GM23338 (cell line): ENCODE data around the gene SERPINB2. TPM values are rescaled to one million over a fixed set of nuclear protein-coding genes. Genes with fewer than 3 reads are reported as not detected.

ENCODE experiments used
- ATAC-seq: fragments of 200-7000 bp; cut with Tn5 transposase; 3 replicates; pipeline ENCODE4 v1.9.1; 2020
- DNase-seq: peaks from one replicate; pipeline ENCODE4 v3.0.0-alpha.2; 2015; ENCODE audit warnings: low spot score
- H2AFZ ChIP-seq: fragments of 200-600 bp; sonication (generic); 2 replicates; pipeline ENCODE4 v1.8.0; 2016; ENCODE audit warnings: antibody characterized with exemption, mild to moderate bottlenecking, moderate library complexity
- H3F3A ChIP-seq: fragments of 200-600 bp; sonication (generic); replicated peaks from 2 replicates; pipeline ENCODE4 v1.8.0; 2017; ENCODE audit warnings: antibody characterized with exemption, mixed run types, low read depth
- H3K27ac ChIP-seq: fragments of 200-600 bp; sonication (generic); 2 replicates; pipeline ENCODE4 v1.6.1; 2016; ENCODE audit warnings: low read depth
- H3K27me3 ChIP-seq: fragments of 200-600 bp; sonication (generic); 2 replicates; pipeline ENCODE4 v1.8.0; 2016; ENCODE audit warnings: mild to moderate bottlenecking, mixed run types, moderate library complexity; ENCODE audit not compliant: insufficient read depth
- H3K36me3 ChIP-seq: fragments of 200-600 bp; sonication (generic); 2 replicates; pipeline ENCODE4 v1.8.0; 2016; ENCODE audit warnings: mild to moderate bottlenecking; ENCODE audit not compliant: insufficient read depth
- H3K4me1 ChIP-seq: fragments of 200-600 bp; sonication (generic); 2 replicates; pipeline ENCODE4 v1.8.0; 2016; ENCODE audit warnings: mild to moderate bottlenecking, moderate library complexity; ENCODE audit not compliant: insufficient read depth
- H3K4me2 ChIP-seq: fragments of 200-600 bp; sonication (generic); 2 replicates; pipeline ENCODE4 v1.7.1; 2017; ENCODE audit warnings: mixed run types
- H3K4me3 ChIP-seq: fragments of 200-600 bp; sonication (generic); 2 replicates; pipeline ENCODE4 v1.6.1; 2016; ENCODE audit warnings: mixed run types
- H3K79me2 ChIP-seq: fragments of 200-600 bp; sonication (generic); replicated peaks from 2 replicates; pipeline ENCODE4 v1.8.0; 2017; ENCODE audit warnings: mild to moderate bottlenecking; ENCODE audit not compliant: insufficient read depth
- H3K9me2 ChIP-seq: fragments of 200-600 bp; sonication (generic); 2 replicates; pipeline ENCODE4 v1.8.0; 2017; ENCODE audit not compliant: insufficient read depth
- H4K20me1 ChIP-seq: fragments of 200-600 bp; sonication (generic); replicated peaks from 2 replicates; pipeline ENCODE4 v1.8.0; 2017; ENCODE audit warnings: mild to moderate bottlenecking; ENCODE audit not compliant: insufficient read depth
- H3K27ac Mint-ChIP-seq: 2 replicates; pipeline ENCODE4 v1.8.0; 2020; ENCODE audit warnings: inconsistent platforms, mild to moderate bottlenecking, moderate library complexity, mixed read lengths
- H3K27me3 Mint-ChIP-seq: 3 replicates; pipeline ENCODE4 v1.8.0; 2022; ENCODE audit warnings: low read depth, mild to moderate bottlenecking, moderate library complexity, mixed read lengths, inconsistent platforms; ENCODE audit not compliant: insufficient read depth, poor library complexity
- H3K36me3 Mint-ChIP-seq: 3 replicates; pipeline ENCODE4 v1.8.0; 2021; ENCODE audit warnings: low read depth, mild to moderate bottlenecking, inconsistent platforms, moderate library complexity, mixed read lengths
- H3K4me1 Mint-ChIP-seq: 3 replicates; pipeline ENCODE4 v1.8.0; 2020; ENCODE audit warnings: mild to moderate bottlenecking, inconsistent platforms, mixed read lengths
- H3K4me3 Mint-ChIP-seq: 3 replicates; pipeline ENCODE4 v1.8.0; 2021; ENCODE audit warnings: moderate library complexity, mild to moderate bottlenecking, inconsistent platforms, mixed read lengths
- H3K9me3 Mint-ChIP-seq: 3 replicates; pipeline ENCODE4 v1.8.0; 2020; ENCODE audit warnings: moderate library complexity, mild to moderate bottlenecking, inconsistent platforms, mixed read lengths
- CREB1 ChIP-seq: fragments of 250-450 bp; sonication (Bioruptor Pico); IDR thresholded peaks from 2 replicates; pipeline ENCODE4 v1.5.0; 2020; ENCODE audit warnings: low read depth, mild to moderate bottlenecking, moderate library complexity
- EZH2 ChIP-seq: fragments of 200-600 bp; sonication (generic); IDR thresholded peaks from one replicate; pipeline ENCODE4 v1.8.0; 2017; ENCODE audit warnings: antibody characterized with exemption, mild to moderate bottlenecking, low read depth; ENCODE audit not compliant: unreplicated experiment
- EZH2phosphoT487 ChIP-seq: fragments of 200-600 bp; sonication (generic); IDR thresholded peaks from one replicate; pipeline ENCODE4 v1.8.1; 2018; ENCODE audit warnings: antibody characterized with exemption; ENCODE audit not compliant: unreplicated experiment
- JUNB ChIP-seq: IDR thresholded peaks from one replicate; pipeline ENCODE4 v1.6.1; 2016; ENCODE audit warnings: antibody characterized with exemption; ENCODE audit not compliant: unreplicated experiment
- NANOG ChIP-seq: IDR thresholded peaks from 2 replicates; pipeline ENCODE4 v1.6.1; 2016; ENCODE audit warnings: antibody characterized with exemption, borderline replicate concordance
- POLR2AphosphoS5 ChIP-seq: IDR thresholded peaks from 2 replicates; pipeline ENCODE4 v1.6.1; 2016; ENCODE audit warnings: antibody characterized with exemption, low read depth
- STAT1 ChIP-seq: IDR thresholded peaks from one replicate; pipeline ENCODE4 v1.6.1; 2016; ENCODE audit warnings: antibody characterized with exemption; ENCODE audit not compliant: unreplicated experiment
- ZNF114 ChIP-seq: fragments of 250-450 bp; sonication (Bioruptor Pico); IDR thresholded peaks from 2 replicates; pipeline ENCODE4 v1.5.0; 2020; ENCODE audit warnings: mild to moderate bottlenecking, moderate library complexity
- ZNF331 ChIP-seq: fragments of 250-450 bp; sonication (Bioruptor Pico); IDR thresholded peaks from 2 replicates; pipeline ENCODE4 v1.5.0; 2020; ENCODE audit warnings: low read depth, mild to moderate bottlenecking, moderate library complexity
- polyA plus RNA-seq: library from polyadenylated mRNA; unstranded; fragments of >200 nt; fragmentation: Nextera tagmentation; extraction: Ambion mirVana; gene quantifications from 2 replicates; pipeline ENCODE4 v1.2.1, GENCODE V29; 2016
- total RNA-seq: library from RNA; depleted of rRNA; stranded (reverse); fragments of >200 nt; shearing (Covaris generic); gene quantifications from 2 replicates; pipeline ENCODE4 v1.2.3, GENCODE V29; 2014
- TF ChIP-seq, protein P1 (sequence below): IDR thresholded peaks from one replicate; pipeline ENCODE4 v1.6.1; 2018; ENCODE audit warnings: antibody characterized with exemption; ENCODE audit not compliant: unreplicated experiment
- TF ChIP-seq, protein P2 (sequence below), 2 experiments: fragments of 200-600 bp in 1 of 2; sonication (generic) in 1 of 2; conservative IDR thresholded peaks; 2 replicates each; pipeline versions ENCODE4 v1.5.1 to v1.6.1; 2016 to 2017; ENCODE audit warnings: antibody characterized with exemption in 2 of 2, low read depth in 2 of 2, mild to moderate bottlenecking in 2 of 2, moderate library complexity in 1 of 2

SERPINB2 gene
- total and polyA plus RNA-seq, 2 experiments from 2014 or later: not detected

DNA sequence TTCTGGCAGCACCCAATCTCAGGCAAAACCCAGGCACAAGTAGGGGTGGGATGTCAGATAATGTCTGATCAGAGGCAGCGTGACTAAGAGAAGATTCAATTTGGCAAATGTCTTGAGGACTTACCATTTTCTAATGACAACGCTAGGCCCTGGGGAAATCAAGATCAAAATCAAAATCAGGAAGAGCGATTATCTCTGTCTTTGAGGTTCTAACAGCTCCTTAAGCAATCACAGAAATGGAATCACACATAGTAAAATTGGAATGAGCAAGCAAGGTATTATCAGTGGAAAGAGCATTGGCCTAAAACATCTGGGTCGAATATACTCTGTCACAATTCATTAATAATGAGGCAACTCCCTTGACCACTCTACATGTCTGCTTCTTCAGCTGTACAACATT lies 8.6 kb upstream of the SERPINB2 start (continued):
- TF ChIP-seq, protein P1, sequence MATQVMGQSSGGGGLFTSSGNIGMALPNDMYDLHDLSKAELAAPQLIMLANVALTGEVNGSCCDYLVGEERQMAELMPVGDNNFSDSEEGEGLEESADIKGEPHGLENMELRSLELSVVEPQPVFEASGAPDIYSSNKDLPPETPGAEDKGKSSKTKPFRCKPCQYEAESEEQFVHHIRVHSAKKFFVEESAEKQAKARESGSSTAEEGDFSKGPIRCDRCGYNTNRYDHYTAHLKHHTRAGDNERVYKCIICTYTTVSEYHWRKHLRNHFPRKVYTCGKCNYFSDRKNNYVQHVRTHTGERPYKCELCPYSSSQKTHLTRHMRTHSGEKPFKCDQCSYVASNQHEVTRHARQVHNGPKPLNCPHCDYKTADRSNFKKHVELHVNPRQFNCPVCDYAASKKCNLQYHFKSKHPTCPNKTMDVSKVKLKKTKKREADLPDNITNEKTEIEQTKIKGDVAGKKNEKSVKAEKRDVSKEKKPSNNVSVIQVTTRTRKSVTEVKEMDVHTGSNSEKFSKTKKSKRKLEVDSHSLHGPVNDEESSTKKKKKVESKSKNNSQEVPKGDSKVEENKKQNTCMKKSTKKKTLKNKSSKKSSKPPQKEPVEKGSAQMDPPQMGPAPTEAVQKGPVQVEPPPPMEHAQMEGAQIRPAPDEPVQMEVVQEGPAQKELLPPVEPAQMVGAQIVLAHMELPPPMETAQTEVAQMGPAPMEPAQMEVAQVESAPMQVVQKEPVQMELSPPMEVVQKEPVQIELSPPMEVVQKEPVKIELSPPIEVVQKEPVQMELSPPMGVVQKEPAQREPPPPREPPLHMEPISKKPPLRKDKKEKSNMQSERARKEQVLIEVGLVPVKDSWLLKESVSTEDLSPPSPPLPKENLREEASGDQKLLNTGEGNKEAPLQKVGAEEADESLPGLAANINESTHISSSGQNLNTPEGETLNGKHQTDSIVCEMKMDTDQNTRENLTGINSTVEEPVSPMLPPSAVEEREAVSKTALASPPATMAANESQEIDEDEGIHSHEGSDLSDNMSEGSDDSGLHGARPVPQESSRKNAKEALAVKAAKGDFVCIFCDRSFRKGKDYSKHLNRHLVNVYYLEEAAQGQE: no peak
- TF ChIP-seq CREB1 (CRISPR knock-in tag): no peak
- no peak for TF ChIP-seq EZH2
- TF ChIP-seq ZNF114 (CRISPR knock-in tag): no peak
- TF ChIP-seq, protein P2, sequence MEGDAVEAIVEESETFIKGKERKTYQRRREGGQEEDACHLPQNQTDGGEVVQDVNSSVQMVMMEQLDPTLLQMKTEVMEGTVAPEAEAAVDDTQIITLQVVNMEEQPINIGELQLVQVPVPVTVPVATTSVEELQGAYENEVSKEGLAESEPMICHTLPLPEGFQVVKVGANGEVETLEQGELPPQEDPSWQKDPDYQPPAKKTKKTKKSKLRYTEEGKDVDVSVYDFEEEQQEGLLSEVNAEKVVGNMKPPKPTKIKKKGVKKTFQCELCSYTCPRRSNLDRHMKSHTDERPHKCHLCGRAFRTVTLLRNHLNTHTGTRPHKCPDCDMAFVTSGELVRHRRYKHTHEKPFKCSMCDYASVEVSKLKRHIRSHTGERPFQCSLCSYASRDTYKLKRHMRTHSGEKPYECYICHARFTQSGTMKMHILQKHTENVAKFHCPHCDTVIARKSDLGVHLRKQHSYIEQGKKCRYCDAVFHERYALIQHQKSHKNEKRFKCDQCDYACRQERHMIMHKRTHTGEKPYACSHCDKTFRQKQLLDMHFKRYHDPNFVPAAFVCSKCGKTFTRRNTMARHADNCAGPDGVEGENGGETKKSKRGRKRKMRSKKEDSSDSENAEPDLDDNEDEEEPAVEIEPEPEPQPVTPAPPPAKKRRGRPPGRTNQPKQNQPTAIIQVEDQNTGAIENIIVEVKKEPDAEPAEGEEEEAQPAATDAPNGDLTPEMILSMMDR (conservative IDR thresholded peaks at IDR 0.05; ENCODE audit: low read depth in 2 of 2): no peak
- no peak for TF ChIP-seq JUNB
- no peak for TF ChIP-seq POLR2AphosphoS5
- no peak for TF ChIP-seq STAT1

DNA sequence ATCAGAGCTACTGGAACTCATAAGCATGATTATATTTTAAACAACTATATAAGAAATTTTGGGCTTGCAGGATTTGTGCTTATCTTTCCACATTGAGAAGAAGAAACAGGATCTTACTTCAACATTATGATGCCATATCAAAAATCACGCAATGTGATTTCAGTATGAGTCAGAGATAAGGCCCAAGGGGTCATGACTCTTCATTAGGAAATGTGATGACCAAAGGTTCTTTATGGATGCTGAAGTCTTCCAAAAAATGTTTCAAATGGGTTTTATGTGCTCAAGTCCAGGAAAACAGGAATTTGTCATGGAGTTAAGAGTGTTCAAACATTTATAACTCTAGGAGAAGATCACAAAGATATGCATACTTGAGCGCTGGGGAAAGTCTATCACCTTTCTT lies 7.8 kb upstream of the SERPINB2 start:
- no peak overlapping the region for H3K27ac ChIP-seq
- no peaks in the 10 kb centered on the region for H3K36me3 Mint-ChIP-seq
- no peaks in the 10 kb centered on the region for H3K27me3 Mint-ChIP-seq
- no peak for TF ChIP-seq CREB1 (CRISPR knock-in tag)
- TF ChIP-seq NANOG: no peak
- TF ChIP-seq EZH2: no peak
- TF ChIP-seq JUNB: no peak
- no peak for TF ChIP-seq POLR2AphosphoS5
- TF ChIP-seq ZNF331 (CRISPR knock-in tag): no peak
- TF ChIP-seq STAT1: no peak
- TF ChIP-seq, protein P2 (conservative IDR thresholded peaks at IDR 0.05; ENCODE audit: low read depth in 2 of 2): no peak
- no peak for TF ChIP-seq EZH2phosphoT487
- TF ChIP-seq, protein P1: no peak

More for the DNA sequence above, 7.8 kb upstream of the SERPINB2 start:
- no peak for ATAC-seq
- no peak overlapping the region for H3K4me3 ChIP-seq
- H3K9me2 ChIP-seq: no peaks in the 10 kb centered on the region
- no peaks in the 10 kb centered on the region for H3K27me3 ChIP-seq
- Mint-ChIP-seq H3K27ac (no peak overlapping the region), H3K4me1 (no peaks in the 10 kb centered on the region), H3K9me3 (no peaks in the 10 kb centered on the region), H3K4me3 (no peak overlapping the region)
- no peak overlapping the region for H3K4me2 ChIP-seq
- no peaks in the 10 kb centered on the region for H3K79me2 ChIP-seq
- no peaks in the 10 kb centered on the region for H4K20me1 ChIP-seq
- H3K36me3 ChIP-seq: no peaks in the 10 kb centered on the region
- H3F3A ChIP-seq: no peaks in the 10 kb centered on the region
- no peaks in the 10 kb centered on the region for H3K4me1 ChIP-seq
- no peak for DNase-seq
- no peak overlapping the region for H2AFZ ChIP-seq
